Esophagus squamous epithelium (tissue), 4 donors: ENCODE measurements around the gene MAG.

Experiments
- CTCF ChIP-seq, 6 experiments: fragments of 450-650 bp in 4 of 6; fragments of 200-600 bp in 2 of 6; sonication (generic) in 2 of 6; IDR thresholded peaks; one replicate each; pipeline ENCODE4 v1.5.1; 2016 to 2019; ENCODE audit warnings: antibody characterized with exemption in 6 of 6, mild to moderate bottlenecking in 4 of 6, moderate library complexity in 4 of 6
- POLR2A ChIP-seq, 4 donors: fragments of 450-650 bp; IDR thresholded peaks; one replicate each; pipeline ENCODE4 v1.6.1; 2017; ENCODE audit warnings: antibody characterized with exemption in 4 of 4, mild to moderate bottlenecking in 4 of 4, moderate library complexity in 3 of 4

GRCh38 chr19:35352448-35353304 lies 60.7 kb downstream of the MAG start:
- TF ChIP-seq CTCF (IDR thresholded peaks at IDR 0.05): peak; percentile 60 to 90 (median 77)
- no peak for TF ChIP-seq POLR2A (IDR thresholded peaks at IDR 0.05)
